CD4-positive, alpha-beta T cell treated with Interleukin-12 subunit alpha and Interleukin-12 subunit beta, for 1 hour (primary cell): Measurements from ENCODE around the gene SELPLG.
"Not testable (repeated sequence)": the region's sequence is repeated elsewhere in the genome, so short reads cannot be mapped to it uniquely, and the experiment has no call there.

ENCODE experiments used
- DNase-seq: peaks from one replicate; pipeline ENCODE4 v3.0.0-alpha.2; 2020

Gene SELPLG

GRCh38 chr12:108633534-108634248, at the start of gene SELPLG:
Gene SELPLG (minus strand): TSS chr12:108633894. CDS start chr12:108624307, 9,587 bp downstream.
- peak; percentile 92 for DNase-seq

- DNase-seq = no peak
Observed at GRCh38 chr12:108681317-108681716, 47.6 kb upstream of the SELPLG start.

GRCh38 chr12:108679106-108679681, 45.5 kb upstream of the SELPLG start:
- no peak for DNase-seq

- no peak for DNase-seq
Observed at GRCh38 chr12:108678104-108678730, 44.5 kb upstream of the SELPLG start.

DNA sequence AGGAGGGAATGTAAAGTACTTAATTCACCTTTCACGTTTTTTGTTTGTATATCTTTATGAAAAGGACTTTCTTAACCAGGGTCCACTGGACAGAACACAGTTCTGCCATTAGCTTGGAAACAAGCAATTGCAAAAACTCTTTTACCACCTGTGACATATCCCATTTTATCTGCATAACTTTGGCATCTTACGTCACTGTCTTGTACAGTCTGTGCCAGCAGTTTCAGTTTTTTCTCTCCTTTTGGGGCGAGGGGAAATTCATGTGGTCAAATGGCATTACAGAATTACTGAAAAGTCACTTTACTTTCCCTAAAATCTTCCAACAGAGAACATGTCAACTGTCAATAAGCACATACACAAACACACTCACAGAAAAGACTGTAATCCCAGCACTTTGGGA, 43.7 kb upstream of the SELPLG start:
- DNase-seq = no peak

GRCh38 chr12:108676707-108677106, 43.0 kb upstream of the SELPLG start:
- DNase-seq = no peak

DNA sequence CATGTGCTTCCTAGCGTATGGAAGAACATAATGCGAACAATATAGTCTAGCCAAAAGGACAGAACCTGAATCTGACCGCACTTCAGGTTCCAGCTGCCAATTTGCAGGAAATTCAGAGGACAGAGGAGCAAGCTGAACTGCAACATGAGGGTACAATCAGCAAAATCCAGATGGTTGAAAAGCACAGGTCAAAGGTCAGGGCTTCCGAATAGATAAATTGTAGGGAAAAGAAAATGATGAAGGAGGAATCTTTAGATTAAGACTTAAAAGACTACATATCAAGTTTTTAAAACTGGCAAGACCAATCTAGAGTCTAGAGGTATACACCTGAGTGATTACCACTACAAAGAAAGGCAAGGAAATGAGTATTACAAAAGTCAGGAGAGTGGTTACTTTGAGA, 42.1 kb upstream of the SELPLG start:
- DNase-seq = no peak

DNA sequence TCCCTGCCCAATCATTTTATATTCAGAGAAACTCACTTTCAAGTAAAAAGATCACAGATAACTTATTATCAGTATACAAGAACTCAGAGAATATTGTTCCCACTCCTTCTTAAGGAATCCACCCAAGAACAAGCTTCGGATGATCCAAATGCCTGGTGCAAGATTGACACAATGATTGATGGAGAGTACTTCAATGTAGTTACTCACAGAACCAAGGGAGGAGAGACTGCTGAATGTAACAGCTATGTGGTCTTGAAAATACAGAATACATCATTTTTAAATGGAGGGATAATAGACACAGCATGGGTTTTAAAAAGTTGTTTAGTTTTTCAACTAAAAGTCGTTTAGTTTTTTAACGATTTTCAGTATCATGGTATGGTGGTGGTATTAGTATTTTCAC, 38.4 kb upstream of the SELPLG start:
- DNase-seq = no peak

- DNase-seq = no peak
Observed at GRCh38 chr12:108671110-108671509, 37.4 kb upstream of the SELPLG start.

DNA sequence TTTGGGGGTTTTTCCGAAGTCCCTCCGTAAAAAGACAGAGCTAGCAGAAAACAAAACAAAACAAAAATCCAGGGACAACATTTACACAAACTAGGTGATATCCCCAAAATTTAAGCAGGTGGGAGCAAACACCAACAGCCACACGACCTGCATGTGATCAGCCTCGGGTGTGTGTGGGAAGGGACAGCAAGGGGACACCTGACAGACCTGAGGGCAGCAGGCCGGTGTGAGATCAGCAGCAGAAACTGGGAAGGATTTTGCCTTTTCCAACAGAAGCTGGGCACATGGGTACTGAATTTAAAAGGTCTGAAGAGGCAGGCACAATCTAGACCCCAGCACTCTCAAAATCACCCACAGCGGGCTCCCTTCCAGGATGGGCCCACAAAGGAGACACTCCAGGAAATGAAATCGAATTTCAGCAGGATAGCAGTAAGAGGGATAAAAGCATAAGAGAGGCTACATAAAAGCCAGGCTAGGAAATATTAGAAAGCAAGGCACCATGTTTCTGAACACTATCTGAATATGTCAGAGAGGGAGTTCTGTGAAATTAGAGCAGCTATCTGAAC, 36.5 kb upstream of the SELPLG start:
- DNase-seq = no peak

GRCh38 chr12:108668542-108668941, 34.8 kb upstream of the SELPLG start:
- DNase-seq = no peak

DNA sequence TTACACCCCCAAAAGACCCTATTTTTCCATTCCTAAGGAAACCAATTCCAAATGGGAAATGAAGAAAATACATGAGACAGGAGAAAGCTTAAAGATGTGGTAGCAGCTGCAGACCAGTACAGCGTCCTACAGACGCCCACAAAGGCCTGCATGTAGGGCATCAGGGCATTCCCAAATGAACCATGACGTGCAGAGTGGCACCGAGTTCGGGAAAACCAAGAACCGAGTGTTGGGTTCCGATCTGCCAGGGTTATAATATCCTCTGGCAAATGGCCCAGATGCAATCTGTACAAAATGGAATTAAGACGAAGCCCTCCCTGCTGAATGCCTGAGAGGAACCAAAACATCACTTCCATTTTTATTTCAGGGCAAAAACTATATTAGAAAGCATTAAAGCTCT, 34.4 kb upstream of the SELPLG start:
- no peak for DNase-seq

DNA sequence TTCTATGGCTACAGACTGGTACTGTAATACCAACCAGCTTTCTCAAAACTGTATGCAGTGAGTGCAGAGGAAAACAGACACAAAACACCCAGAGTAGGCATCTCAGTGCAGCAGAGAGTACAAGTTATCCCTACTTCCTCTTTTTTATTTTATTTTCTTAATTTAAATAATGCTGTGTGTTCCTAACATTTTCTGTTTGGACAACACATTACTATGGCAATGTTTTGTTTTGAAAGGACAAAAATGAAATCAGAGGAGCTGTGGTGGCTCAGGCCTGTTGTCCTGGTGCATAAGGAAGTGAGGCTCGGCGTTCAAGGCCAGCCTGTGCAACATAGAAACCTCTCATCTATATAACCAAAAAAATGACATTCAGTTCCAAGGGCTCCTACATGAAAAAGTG, 33.7 kb upstream of the SELPLG start:
- DNase-seq = no peak

DNA sequence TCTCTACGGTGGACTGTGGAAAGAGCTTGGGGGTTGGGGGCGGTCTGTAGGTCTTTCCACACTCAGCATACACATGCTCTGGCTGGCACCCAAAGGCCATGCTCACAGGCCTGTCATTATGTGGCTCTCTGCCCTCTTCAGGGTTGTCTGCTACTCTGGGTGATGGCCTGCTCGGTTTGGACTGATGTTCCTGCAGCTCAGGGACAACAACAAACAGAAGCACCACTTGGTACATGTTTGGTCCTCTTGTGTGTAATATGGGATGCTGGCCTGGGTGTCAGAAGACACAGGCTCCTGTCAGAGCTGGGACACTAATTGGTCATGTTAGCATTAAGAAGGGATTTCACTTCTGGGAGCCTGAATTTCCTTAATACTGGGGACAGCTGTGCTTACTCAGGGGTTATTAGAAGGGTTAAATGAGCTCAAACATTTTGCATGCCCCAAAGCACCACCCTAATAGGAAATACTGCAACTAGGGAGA, 32.7 kb upstream of the SELPLG start:
- no peak for DNase-seq

GRCh38 chr12:108665608-108666202, 32.0 kb upstream of the SELPLG start:
- no peak for DNase-seq

DNA sequence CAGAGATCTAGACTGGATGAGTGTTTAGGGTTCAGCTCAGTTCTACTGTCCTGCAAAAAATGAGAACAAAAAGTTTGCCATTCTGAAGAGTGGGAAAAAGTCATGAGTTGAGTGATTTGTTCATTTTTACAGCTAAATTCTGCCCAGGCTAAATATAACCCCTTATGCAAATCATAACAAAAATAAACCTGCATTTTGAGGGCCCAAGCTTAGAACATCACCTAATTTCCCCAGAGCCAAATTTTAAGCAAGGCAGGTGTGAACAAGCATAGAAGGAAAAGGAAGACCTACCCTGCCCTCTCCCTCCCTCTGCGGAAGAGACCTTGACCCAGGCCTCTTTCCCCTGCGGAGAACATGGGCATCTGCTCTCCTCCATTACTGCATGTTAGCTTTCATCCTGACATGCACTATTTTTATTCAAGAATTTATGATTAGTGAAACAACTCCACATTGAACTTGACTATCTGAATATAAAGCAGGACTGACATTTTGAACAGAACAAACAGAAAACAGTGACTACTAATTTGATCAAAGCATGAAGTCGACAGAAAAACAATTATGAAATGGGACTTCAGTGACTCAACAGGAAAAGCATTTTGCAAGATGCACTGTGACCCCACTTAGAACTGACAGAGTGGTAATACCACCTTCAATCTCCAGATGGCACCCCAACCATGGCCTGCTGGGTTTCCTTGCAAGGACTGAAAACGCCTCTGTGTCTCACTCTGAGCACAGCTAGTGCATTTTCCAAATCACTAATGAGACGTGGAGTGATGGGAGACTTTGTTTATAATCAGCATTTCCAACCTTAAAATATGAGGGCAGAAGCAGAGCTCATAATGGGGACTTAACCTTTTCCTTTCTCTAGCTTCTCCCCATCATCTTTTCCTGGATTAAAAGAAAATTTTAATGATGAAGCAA, 30.9 kb upstream of the SELPLG start:
- peak; percentile 87 for DNase-seq

GRCh38 chr12:108663324-108664015, 29.8 kb upstream of the SELPLG start:
- no peak for DNase-seq

DNA sequence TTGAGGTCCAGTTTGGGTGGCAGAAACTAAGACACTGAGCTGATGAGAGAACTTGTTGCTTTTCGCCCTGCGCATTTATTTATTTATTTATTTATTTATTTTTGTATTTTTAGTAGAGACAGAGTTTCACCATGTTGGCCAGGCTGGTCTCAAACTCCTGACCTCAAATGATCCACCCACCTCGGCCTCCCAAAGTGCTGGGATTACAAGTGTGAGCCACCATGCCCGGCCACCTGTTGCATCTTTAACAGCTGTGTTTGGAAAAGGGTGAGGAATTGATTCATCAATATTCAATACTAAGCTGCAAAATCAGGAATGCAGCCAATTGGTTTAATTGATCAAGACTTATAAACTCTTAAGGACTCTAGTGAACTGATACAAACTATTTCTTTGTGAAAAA, 24.4 kb upstream of the SELPLG start:
- DNase-seq = not testable (repeated sequence)

DNA sequence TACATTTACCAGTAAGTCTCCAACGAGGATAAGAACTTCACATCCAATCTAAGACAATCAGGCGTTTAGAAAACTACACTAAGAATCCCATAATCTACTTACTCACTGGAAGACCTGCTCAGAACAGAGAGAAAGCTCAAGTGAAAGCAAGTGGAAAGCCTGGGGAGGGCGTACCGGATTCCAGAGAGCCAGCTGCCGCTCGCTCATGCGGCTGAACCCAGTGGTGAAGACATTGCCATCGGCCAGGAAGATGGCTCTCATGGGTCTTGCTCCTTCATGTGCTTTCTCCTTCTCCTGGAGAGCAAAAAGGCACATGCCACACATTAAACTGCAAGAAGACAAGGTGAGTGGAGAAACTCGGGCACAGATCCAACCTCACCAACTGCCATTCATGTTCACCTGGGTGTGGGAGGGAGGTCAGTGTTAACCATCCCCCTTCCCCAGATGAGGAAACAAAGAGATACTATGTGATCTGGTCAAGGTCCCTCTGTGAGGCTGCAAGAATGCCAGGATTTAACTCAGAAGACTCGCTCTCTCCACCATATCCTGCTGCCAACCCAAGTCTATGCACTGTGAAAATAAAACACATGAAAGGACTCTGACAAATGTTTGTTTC, 23.5 kb upstream of the SELPLG start:
- no peak for DNase-seq

DNA sequence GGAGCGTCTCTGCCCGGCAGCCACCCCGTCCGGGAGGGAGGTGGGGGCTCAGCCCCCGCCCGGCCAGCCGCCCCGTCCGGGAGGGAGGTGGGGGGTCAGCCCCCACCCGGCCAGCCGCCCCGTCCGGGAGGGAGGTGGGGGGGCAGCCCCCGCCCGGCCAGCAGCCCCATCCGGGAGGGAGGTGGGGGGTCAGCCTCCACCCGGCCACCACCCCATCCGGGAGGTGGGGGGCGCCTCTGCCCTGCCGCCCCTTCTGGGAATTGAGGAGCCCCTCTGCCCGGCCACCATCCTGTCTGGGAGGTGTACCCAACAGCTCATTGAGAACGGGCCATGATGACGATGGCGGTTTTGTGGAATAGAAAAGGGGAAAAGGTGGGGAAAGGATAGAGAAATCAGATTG, 22.6 kb upstream of the SELPLG start:
- DNase-seq = not testable (repeated sequence)

DNA sequence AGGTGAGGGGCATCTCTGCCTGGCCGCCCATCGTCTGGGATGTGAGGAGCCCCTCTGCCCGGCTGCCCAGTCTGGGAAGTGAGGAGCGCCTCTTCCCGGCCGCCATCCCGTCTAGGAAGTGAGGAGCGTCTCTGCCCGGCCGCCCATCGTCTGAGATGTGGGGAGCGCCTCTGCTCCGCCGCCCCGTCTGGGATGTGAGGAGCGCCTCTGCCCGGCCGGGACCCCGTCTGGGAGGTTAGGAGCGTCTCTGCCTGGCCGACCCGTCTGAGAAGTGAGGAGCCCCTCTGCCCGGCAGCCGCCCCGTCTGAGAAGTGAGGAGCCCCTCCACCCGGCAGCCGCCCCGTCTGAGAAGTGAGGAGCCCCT, 22.1 kb upstream of the SELPLG start:
- DNase-seq = not testable (repeated sequence)
